Suprapubic skin (tissue), 4 donors: Measurements from ENCODE around the gene COL6A3. TPM values are rescaled to one million over a fixed set of nuclear protein-coding genes. Genes with fewer than 3 reads are reported as not detected.

Source experiments
- DNase-seq, 2 donors: peaks; one replicate each; pipeline ENCODE4 v3.0.0-alpha.2; 2019; ENCODE audit warnings: low spot score in 2 of 2
- H3K27ac ChIP-seq: fragments of 200-600 bp; sonication (generic); one replicate; pipeline ENCODE4 v1.5.1; 2019
- H3K27me3 ChIP-seq: fragments of 200-600 bp; sonication (generic); one replicate; pipeline ENCODE4 v1.5.1; 2019
- H3K36me3 ChIP-seq: fragments of 200-600 bp; sonication (generic); one replicate; pipeline ENCODE4 v1.5.1; 2019
- H3K4me1 ChIP-seq: fragments of 200-600 bp; sonication (generic); one replicate; pipeline ENCODE4 v1.5.1; 2019
- H3K4me3 ChIP-seq: fragments of 200-600 bp; sonication (generic); one replicate; pipeline ENCODE4 v1.5.1; 2019; ENCODE audit warnings: mild to moderate bottlenecking
- H3K9me3 ChIP-seq: fragments of 200-600 bp; sonication (generic); one replicate; pipeline ENCODE4 v1.5.1; 2019
- CTCF ChIP-seq, 2 donors: fragments of 200-600 bp in 1 of 2; fragments of 450-650 bp in 1 of 2; sonication (generic) in 1 of 2; IDR thresholded peaks; one replicate each; pipeline ENCODE4 v1.5.1; 2016 to 2019; ENCODE audit warnings: antibody characterized with exemption in 2 of 2, mild to moderate bottlenecking in 1 of 2, moderate library complexity in 1 of 2
- EP300 ChIP-seq: sonication (generic); formaldehyde crosslinking; IDR thresholded peaks from one replicate; pipeline ENCODE4 v1.6.1; 2017; ENCODE audit warnings: antibody characterized with exemption
- POLR2A ChIP-seq, 2 donors: fragments of 450-650 bp; IDR thresholded peaks; one replicate each; pipeline ENCODE4 v1.6.1; 2017; ENCODE audit warnings: antibody characterized with exemption in 2 of 2, mild to moderate bottlenecking in 2 of 2, moderate library complexity in 2 of 2
- POLR2AphosphoS5 ChIP-seq, 3 donors: sonication (generic); formaldehyde crosslinking; IDR thresholded peaks; one replicate each; pipeline ENCODE4 v1.6.1; 2017; ENCODE audit warnings: antibody characterized with exemption in 3 of 3
- WGBS: methylation state at CpG from one replicate; pipeline ENCODE4 v1.1.5; 2018; 5-methylcytosine and 5-hydroxymethylcytosine counted together
- total RNA-seq, 4 donors: library from RNA; depleted of rRNA; stranded (reverse); fragments of >200 nt; gene quantifications; one replicate each; pipeline ENCODE4 v1.1.0, GENCODE V29; 2016

Gene COL6A3
- total RNA-seq, 4 donors from 2014 or later = 50.1 to 79.2 (median 66.3) TPM

GRCh38 chr2:237341872-237342271 is 72.1 kb downstream of the COL6A3 start:
- Histone ChIP-seq H3K4me3 (no peak overlapping the region), H3K4me1 (no peaks in the 10 kb centered on the region), H3K9me3 (no peaks in the 10 kb centered on the region), H3K27ac (no peak overlapping the region), H3K27me3 (no peaks in the 10 kb centered on the region), H3K36me3 (peaks cover 26% of the 10 kb centered on the region)
- TF ChIP-seq POLR2A (IDR thresholded peaks at IDR 0.05) (no peak), EP300 (no peak), CTCF (IDR thresholded peaks at IDR 0.05) (no peak), POLR2AphosphoS5 (IDR thresholded peaks at IDR 0.05) (no peak)
- WGBS = 56% methylated on average over 4 of the region's 4 CpGs
- DNase-seq = no peak

- Histone ChIP-seq H3K27ac (no peak overlapping the region), H3K9me3 (no peaks in the 10 kb centered on the region), H3K36me3 (peaks cover 45% of the 10 kb centered on the region), H3K27me3 (no peaks in the 10 kb centered on the region), H3K4me3 (no peak overlapping the region), H3K4me1 (no peaks in the 10 kb centered on the region)
- 87% methylated on average over 7 of the region's 7 CpGs for WGBS
- no peak for TF ChIP-seq POLR2A (IDR thresholded peaks at IDR 0.05)
- no peak for TF ChIP-seq CTCF (IDR thresholded peaks at IDR 0.05)
- no peak for TF ChIP-seq EP300
- no peak for TF ChIP-seq POLR2AphosphoS5 (IDR thresholded peaks at IDR 0.05)
- no peak for DNase-seq
Measured at GRCh38 chr2:237337586-237337985, 76.4 kb downstream of the COL6A3 start.

- no peaks in the 10 kb centered on the region for H3K27me3 ChIP-seq
- H3K4me3 ChIP-seq = no peak overlapping the region
- H3K36me3 ChIP-seq = peaks cover 46% of the 10 kb centered on the region
- no peak for TF ChIP-seq POLR2AphosphoS5 (IDR thresholded peaks at IDR 0.05)
- TF ChIP-seq EP300 = no peak
- TF ChIP-seq CTCF (IDR thresholded peaks at IDR 0.05) = no peak
- no peak for TF ChIP-seq POLR2A (IDR thresholded peaks at IDR 0.05)
- no peak for DNase-seq
- no peak overlapping the region for H3K27ac ChIP-seq
- WGBS = 94% methylated on average over 14 of the region's 16 CpGs
- H3K9me3 ChIP-seq = no peaks in the 10 kb centered on the region
- H3K4me1 ChIP-seq = no peaks in the 10 kb centered on the region
Measured at GRCh38 chr2:237336131-237336530, 77.8 kb downstream of the COL6A3 start.

GRCh38 chr2:237333748-237334147 is 80.2 kb downstream of the COL6A3 start:
- TF ChIP-seq POLR2A (IDR thresholded peaks at IDR 0.05) (no peak), EP300 (no peak), POLR2AphosphoS5 (IDR thresholded peaks at IDR 0.05) (no peak), CTCF (IDR thresholded peaks at IDR 0.05) (no peak)
- no peaks in the 10 kb centered on the region for H3K9me3 ChIP-seq
- H3K36me3 ChIP-seq = peaks cover 36% of the 10 kb centered on the region
- 100% methylated on average over 1 of the region's 1 CpG for WGBS
- no peaks in the 10 kb centered on the region for H3K4me1 ChIP-seq
- no peak for DNase-seq
- H3K4me3 ChIP-seq = no peak overlapping the region
- H3K27me3 ChIP-seq = no peaks in the 10 kb centered on the region
- H3K27ac ChIP-seq = no peak overlapping the region

- WGBS = 87% methylated on average over 4 of the region's 4 CpGs
- no peaks in the 10 kb centered on the region for H3K27me3 ChIP-seq
- peaks cover 25% of the 10 kb centered on the region for H3K36me3 ChIP-seq
- no peak overlapping the region for H3K4me3 ChIP-seq
- H3K27ac ChIP-seq = no peak overlapping the region
- DNase-seq = no peak
- peaks cover 4% of the 10 kb centered on the region for H3K4me1 ChIP-seq
- H3K9me3 ChIP-seq = no peaks in the 10 kb centered on the region
- no peak for TF ChIP-seq EP300
- no peak for TF ChIP-seq POLR2A (IDR thresholded peaks at IDR 0.05)
- no peak for TF ChIP-seq POLR2AphosphoS5 (IDR thresholded peaks at IDR 0.05)
- no peak for TF ChIP-seq CTCF (IDR thresholded peaks at IDR 0.05)
Measured at GRCh38 chr2:237330541-237330940, 83.4 kb downstream of the COL6A3 start.
